ENCODE measurements around the gene PDGFB.

PDGFB gene

GRCh38 chr22:39244496-39245129, at the start of gene PDGFB:
Gene PDGFB (minus strand): TSS chr22:39244982. CDS start chr22:39243963, 1,019 bp downstream.
- FAIRE-seq, result no peak

DNA sequence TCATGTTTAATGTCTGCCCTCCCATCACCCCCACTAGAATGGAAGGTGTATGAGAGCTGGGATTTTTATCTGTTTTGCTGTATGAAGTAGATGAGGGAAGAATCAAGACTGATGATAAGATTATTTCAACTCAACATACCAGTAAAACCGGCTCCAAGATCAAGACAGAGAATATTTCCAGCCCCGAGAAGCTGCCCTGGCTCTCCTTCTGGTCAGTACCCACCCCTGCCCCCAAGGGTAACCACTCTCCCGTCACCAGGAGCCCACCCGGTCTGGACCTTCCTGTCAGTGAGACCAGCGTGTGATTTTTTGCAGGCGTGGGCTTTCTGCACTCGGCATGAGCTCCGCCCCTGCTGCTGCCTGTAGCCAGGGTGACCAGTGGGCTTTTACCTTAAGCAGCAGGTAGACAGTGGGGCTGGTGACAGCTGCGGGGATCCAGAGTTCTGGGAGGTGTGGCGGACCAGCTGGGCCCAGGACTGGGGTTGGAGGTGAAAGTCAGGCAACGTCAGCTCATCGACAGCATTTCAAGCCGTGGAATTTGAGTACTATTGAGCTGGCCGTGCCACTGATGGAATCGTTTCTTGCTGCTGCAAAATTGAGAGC, 49.1 kb upstream of the PDGFB start:
- no peak for FAIRE-seq

- FAIRE-seq, result no peak
These were observed 47.8 kb upstream of the PDGFB start for GRCh38 chr22:39292561-39293074.

GRCh38 chr22:39292031-39292462, 47.3 kb upstream of the PDGFB start:
- FAIRE-seq, result no peak

- FAIRE-seq, result no peak
These were observed 46.7 kb upstream of the PDGFB start for GRCh38 chr22:39291523-39291922.

- no peak for FAIRE-seq
These were observed 46.0 kb upstream of the PDGFB start for GRCh38 chr22:39290724-39291161.

DNA sequence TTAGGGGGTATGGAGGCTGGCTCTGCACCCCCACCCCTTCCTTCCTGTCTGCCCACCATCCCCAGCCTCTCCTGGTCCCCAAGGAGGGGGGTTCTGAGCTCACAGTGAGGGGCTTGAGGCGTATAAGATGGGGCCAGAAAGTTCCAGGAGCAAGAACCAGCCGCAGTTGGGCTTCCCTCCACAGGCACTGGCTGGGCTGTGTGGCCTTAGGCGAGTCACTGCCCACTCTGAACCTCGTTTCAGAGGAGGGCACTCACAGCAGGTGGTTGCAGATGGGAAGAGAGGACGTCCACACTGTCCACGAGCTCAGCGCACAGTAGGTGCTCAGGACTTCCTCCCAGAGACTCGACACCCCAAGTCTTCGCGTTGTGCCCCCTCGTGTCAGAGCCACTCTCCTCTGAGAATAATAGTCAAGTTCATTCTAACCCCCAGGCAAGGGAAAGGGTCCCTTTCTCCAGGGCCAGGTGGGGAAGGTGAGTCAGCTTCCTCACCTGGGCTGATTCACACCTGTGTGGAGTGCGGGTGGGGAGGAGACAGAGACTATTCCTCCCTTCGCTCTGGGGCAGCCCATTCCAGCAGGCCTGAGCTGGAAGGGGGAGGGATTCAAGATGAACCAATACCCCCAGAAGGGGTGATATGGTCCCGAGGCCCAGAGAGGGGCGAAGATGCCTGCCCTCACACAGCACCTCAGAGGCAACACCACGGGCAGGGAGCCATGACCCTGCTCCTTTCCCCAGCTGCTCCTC, 45.4 kb upstream of the PDGFB start:
- FAIRE-seq, result no peak

- FAIRE-seq, result no peak
These were observed 44.8 kb upstream of the PDGFB start for GRCh38 chr22:39289533-39289932.

DNA sequence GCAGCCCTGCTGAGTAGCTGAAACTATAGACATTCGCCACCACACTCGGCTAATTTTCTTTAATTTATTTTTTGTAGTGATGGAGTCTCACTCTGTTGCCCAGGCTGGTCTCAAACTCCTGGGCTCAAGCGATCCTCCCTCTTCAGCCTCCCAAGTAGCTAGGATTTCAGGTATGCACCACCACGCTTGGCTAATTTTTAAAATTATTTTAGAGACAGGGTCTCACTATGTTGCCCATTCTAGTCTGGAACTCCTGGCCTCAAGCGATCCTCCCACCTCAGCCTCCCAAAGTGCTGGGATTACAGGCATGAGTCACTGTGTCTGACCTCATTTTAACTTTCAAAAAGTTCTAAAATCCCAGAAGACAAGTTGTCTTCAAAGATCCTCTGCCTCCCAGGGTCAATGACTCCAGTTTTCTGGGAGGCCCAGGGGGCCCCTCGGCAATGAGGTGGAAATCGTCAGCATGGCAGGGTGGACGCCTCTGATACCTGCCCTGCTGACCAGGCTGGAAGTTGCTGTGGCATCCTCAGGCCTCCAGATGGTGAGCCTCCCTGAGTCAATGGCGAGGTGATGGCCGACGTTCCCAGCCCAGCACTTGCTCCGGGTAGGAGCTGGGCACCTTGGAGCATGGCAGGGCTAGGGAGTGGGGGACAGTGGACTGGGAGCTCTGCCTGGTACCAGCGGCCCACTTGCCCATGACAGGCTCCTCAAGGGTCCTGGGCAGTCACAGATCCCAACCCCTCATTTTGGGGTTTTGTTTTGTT, 43.5 kb upstream of the PDGFB start:
- FAIRE-seq, result no peak

- FAIRE-seq, result no peak
These were observed 42.4 kb upstream of the PDGFB start for GRCh38 chr22:39287076-39287725.

GRCh38 chr22:39284983-39285382, 40.2 kb upstream of the PDGFB start:
- FAIRE-seq, result no peak

DNA sequence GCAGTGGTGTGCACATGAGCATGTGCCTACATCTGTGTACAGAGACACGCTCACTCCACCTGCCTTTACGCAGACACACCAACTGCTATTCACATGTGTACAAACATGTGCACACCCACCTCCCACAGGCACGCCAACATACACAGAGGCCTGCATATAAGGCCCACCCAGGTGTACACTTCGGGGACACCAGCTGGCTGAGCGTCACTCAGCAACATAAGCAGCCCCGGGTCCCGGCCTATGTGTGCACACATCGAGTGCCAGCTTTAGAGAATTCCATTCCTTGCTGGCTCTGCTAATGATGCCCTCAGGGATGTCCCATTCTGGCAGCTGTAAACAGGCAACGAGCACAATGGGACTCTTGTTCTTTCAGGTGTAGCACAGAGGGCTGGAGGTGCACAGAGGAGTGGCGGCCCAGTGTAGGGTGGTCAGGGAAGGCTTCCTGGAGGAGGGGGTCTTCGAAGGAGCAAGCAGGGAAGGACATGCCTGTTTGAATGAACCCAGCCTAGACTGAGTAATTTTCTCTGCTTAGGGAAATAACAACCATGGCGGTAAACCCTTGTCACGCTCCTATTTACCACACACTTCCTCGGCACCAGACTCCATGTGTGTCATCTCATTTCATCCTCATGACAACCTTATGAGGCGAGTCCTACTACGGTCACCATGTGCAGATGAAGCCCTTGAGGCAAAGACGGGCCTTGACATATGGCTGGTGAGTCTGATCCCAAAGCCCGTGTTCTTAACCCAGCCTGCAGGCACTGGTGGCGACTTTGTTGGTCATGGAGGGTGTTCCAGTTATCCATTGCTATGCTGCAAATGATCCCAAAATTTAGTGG, 39.6 kb upstream of the PDGFB start:
- no peak for FAIRE-seq

DNA sequence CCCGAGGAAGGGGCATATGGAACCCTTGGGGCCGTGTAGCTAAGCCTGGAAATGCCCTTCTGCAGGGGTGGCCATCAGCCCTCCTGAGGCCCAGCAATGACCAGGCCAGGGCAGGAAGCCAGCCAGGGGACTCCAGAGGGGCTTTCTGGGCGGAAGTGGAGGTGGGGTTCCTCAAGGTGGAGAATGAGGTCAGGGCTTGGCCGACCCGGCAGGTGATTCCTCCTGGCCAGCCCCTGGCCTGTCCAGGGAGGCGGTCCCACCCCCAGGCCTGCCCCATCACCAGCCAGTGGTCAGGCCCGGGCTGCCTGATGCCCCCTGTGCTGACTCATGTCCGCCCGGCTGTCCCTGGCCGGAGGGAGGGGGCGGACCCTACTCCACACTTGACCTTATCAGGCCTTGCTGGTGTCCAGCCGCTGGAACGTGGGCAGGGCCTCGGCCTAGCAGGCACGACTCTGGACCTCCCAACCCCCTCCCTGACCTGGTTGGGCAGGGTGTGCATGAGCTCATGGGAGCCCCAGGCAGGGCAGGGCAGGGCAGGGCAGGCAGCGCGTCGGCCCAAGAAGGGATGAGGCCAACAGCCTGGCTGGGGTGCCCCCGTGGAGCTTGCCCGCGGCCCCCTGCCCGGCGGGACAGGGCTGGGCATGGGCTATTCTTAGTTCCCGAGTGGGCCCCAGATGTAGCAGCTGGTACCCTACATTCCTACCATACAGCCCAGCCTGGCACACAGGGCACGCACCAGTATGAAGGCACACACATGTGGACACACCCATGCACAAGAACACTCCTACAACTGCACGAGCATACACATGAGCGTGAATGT, 38.8 kb upstream of the PDGFB start:
- no peak for FAIRE-seq

GRCh38 chr22:39282645-39283321, 38.0 kb upstream of the PDGFB start:
- FAIRE-seq, result no peak

DNA sequence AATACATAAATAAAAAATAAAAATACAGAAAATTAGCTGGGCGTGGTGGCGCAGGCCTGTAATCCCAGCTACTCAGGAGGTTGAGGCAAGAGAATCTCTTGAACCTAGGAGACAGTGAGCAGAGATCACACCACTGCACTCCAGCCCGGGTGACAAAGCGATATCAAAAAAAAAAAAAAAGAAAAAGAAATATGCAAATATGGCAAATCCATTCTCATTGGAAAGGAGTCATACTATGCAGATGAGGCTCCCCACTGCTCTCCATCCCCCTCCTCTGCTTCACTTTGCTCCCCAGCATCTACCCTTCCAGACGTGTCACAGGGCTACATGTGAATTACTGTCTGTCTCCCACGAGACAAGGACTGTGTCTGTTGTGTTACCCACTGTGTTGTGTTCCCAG, 36.3 kb upstream of the PDGFB start:
- FAIRE-seq, result no peak

- no peak for FAIRE-seq
These were observed 35.5 kb upstream of the PDGFB start for GRCh38 chr22:39280250-39280649.

GRCh38 chr22:39279170-39279850, 34.5 kb upstream of the PDGFB start:
- no peak for FAIRE-seq

DNA sequence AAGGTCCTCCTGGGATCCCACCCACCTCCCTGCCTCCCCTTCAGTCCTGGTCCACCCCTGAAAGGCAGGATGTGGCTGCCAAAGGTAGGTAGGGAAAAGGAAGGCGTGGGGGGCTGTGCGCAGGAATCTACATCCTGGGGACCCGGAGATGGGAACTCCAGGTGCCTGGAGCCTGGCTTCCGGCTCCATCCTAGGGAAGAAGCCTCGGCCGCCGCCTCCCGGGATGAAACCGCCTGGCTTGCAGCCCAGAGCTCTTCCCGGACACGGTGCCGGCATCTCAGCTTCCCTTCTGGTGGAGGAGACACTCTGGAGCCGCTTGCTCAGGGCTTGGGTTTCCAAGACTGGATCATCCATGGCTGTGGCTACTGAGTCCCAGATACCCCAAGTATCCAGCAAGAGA, 33.3 kb upstream of the PDGFB start:
- FAIRE-seq, result no peak

- FAIRE-seq, result no peak
These were observed 32.4 kb upstream of the PDGFB start for GRCh38 chr22:39277142-39277607.
